Thyroid gland (tissue), 4 donors: ENCODE results near the gene NKX2-3. TPM values are rescaled to one million over a fixed set of nuclear protein-coding genes. Genes with fewer than 3 reads are reported as not detected.

ENCODE experiments used
- DNase-seq, 2 donors: peaks; one replicate each; pipeline ENCODE4 v3.0.0-alpha.2; 2019
- H3K27ac ChIP-seq, 3 donors: fragments of 200-600 bp; sonication (generic); 1 replicate in 2 of 3; 2 replicates in 1 of 3; pipeline ENCODE4 v1.5.1; 2016 to 2019; ENCODE audit warnings: mild to moderate bottlenecking in 1 of 3, moderate library complexity in 1 of 3
- H3K27me3 ChIP-seq: fragments of 200-600 bp; sonication (generic); one replicate; pipeline ENCODE4 v1.5.1; 2019
- H3K36me3 ChIP-seq, 2 donors: fragments of 200-600 bp; sonication (generic); one replicate each; pipeline ENCODE4 v1.5.1; 2016 to 2019
- H3K4me1 ChIP-seq, 2 donors: fragments of 200-600 bp; sonication (generic); one replicate each; pipeline ENCODE4 v1.5.1; 2017 to 2019
- H3K4me3 ChIP-seq, 3 donors: fragments of 200-600 bp; sonication (generic); replicated peaks in 1 of 3; 1 replicate in 2 of 3; 2 replicates in 1 of 3; pipeline ENCODE4 v1.5.1; 2016; ENCODE audit warnings: mild to moderate bottlenecking in 1 of 3
- H3K9me3 ChIP-seq: fragments of 200-600 bp; sonication (generic); one replicate; pipeline ENCODE4 v1.5.1; 2017
- POLR2A ChIP-seq, 2 donors: fragments of 450-650 bp; IDR thresholded peaks; one replicate each; pipeline ENCODE4 v1.6.1; 2017; ENCODE audit warnings: antibody characterized with exemption in 2 of 2, mild to moderate bottlenecking in 2 of 2, moderate library complexity in 1 of 2
- WGBS, 2 donors: methylation state at CpG; one replicate each; pipeline ENCODE4 v1.1.5; 2017; 5-methylcytosine and 5-hydroxymethylcytosine counted together
- intact Hi-C: fragments of 100-400 bp; cut with DNase I; formaldehyde crosslinking; loops from one replicate; pipeline ENCODE4 v1.15.1; 2023
- total RNA-seq, 4 donors: library from RNA; depleted of rRNA; stranded (reverse); fragments of >200 nt; gene quantifications; one replicate each; pipeline ENCODE4 v1.2.3, GENCODE V29; 2016
- TF ChIP-seq, protein P1 (sequence below), 6 experiments: fragments of 200-600 bp in 3 of 6; fragments of 450-650 bp in 3 of 6; sonication (generic) in 3 of 6; IDR thresholded peaks; one replicate each; pipeline ENCODE4 v1.5.1; 2016 to 2019; ENCODE audit warnings: antibody characterized with exemption in 6 of 6, mild to moderate bottlenecking in 2 of 6, inconsistent platforms in 1 of 6, moderate library complexity in 1 of 6

The NKX2-3 gene
- total RNA-seq, 4 donors from 2014 or later: 3.3 TPM; not detected in 3

- DNase-seq: peak; percentile 51 to 68
- intact Hi-C loops: no loop called here
- H3K36me3 ChIP-seq: no peaks in the 10 kb centered on the region
- no peaks in the 10 kb centered on the region for H3K9me3 ChIP-seq
- H3K27ac ChIP-seq: no peak overlapping the region
- H3K4me1 ChIP-seq: peaks cover 10 to 24% of the 10 kb centered on the region in 2 donors
- TF ChIP-seq POLR2A (IDR thresholded peaks at IDR 0.05): no peak
- TF ChIP-seq, protein P1, sequence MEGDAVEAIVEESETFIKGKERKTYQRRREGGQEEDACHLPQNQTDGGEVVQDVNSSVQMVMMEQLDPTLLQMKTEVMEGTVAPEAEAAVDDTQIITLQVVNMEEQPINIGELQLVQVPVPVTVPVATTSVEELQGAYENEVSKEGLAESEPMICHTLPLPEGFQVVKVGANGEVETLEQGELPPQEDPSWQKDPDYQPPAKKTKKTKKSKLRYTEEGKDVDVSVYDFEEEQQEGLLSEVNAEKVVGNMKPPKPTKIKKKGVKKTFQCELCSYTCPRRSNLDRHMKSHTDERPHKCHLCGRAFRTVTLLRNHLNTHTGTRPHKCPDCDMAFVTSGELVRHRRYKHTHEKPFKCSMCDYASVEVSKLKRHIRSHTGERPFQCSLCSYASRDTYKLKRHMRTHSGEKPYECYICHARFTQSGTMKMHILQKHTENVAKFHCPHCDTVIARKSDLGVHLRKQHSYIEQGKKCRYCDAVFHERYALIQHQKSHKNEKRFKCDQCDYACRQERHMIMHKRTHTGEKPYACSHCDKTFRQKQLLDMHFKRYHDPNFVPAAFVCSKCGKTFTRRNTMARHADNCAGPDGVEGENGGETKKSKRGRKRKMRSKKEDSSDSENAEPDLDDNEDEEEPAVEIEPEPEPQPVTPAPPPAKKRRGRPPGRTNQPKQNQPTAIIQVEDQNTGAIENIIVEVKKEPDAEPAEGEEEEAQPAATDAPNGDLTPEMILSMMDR (IDR thresholded peaks at IDR 0.05): peak in 1 of 6 experiments; percentile 15
- H3K4me3 ChIP-seq: peak overlapping the region in 1 of 3 donors; percentile 10
- peaks cover 34% of the 10 kb centered on the region for H3K27me3 ChIP-seq
- 8 to 12% methylated on average over 9 to 15 of the region's 49 CpGs for WGBS, 2 donors
These were observed 8.2 kb downstream of the NKX2-3 start for GRCh38 chr10:99540657-99541531.

DNA sequence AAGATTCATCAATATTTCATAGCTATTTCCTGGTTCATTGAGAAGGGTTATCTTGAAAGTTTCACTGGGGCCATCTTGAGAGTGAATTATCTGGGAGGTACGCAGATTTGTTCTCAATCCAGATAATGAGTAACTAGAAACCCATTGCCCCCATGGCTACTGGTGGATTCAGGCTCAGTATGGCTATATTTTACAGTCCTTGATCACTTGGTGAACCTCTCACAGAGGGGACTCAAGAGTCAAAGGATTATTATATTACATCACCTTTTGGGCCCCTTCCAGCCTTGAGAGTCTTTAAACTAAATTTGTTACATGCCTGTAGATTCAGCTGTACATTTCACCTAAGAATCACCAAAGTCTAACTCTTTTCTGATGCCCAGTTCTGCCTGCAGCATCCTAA is 11.6 kb downstream of the NKX2-3 start:
- intact Hi-C loops: no loop called here
- TF ChIP-seq, protein P1 (IDR thresholded peaks at IDR 0.05): no peak
- TF ChIP-seq POLR2A (IDR thresholded peaks at IDR 0.05): no peak
- no peaks in the 10 kb centered on the region for H3K36me3 ChIP-seq
- DNase-seq: no peak
- H3K4me1 ChIP-seq: peaks cover 3 to 11% of the 10 kb centered on the region in 2 donors
- WGBS, 2 donors: 84 to 86% methylated on average over 1 of the region's 1 CpG
- H3K9me3 ChIP-seq: no peaks in the 10 kb centered on the region
- H3K27me3 ChIP-seq: peaks cover 17% of the 10 kb centered on the region
- H3K4me3 ChIP-seq: no peak overlapping the region
- no peak overlapping the region for H3K27ac ChIP-seq

- Histone ChIP-seq H3K4me1 (no peaks in the 10 kb centered on the region), H3K27me3 (no peaks in the 10 kb centered on the region), H3K27ac (no peak overlapping the region), H3K4me3 (no peak overlapping the region), H3K36me3 (no peaks in the 10 kb centered on the region), H3K9me3 (no peaks in the 10 kb centered on the region)
- TF ChIP-seq, protein P1 (IDR thresholded peaks at IDR 0.05): peak in 1 of 6 experiments; percentile 13
- no peak for TF ChIP-seq POLR2A (IDR thresholded peaks at IDR 0.05)
- WGBS, 2 donors: 69 to 71% methylated on average over 2 of the region's 2 CpGs
- no peak for DNase-seq
- intact Hi-C loops: no loop called here
These were observed 15.3 kb downstream of the NKX2-3 start for GRCh38 chr10:99548041-99548530.

DNA sequence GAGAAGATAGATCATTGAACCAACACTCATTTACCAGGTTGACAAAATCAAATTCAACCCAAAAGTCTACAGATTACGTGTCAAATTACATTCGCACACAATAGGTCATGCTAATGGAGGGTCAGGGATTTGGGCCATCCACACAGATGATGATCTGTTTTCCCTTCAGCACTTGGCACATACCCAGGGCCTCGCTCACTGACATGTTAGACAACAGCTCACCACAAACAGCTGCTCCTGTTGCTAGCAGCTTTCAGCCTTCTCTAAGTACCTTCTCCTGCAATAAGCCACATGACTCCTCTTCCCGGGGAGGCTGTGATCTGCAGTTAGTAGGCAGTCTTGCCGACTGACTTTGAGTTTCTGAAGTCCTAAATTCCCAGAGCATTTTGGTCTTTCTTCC is 18.4 kb downstream of the NKX2-3 start:
- H3K27ac ChIP-seq: no peak overlapping the region
- no peak for DNase-seq
- H3K9me3 ChIP-seq: no peaks in the 10 kb centered on the region
- H3K4me3 ChIP-seq: no peak overlapping the region
- H3K4me1 ChIP-seq: no peaks in the 10 kb centered on the region
- H3K27me3 ChIP-seq: no peaks in the 10 kb centered on the region
- 33 to 35% methylated on average over 5 of the region's 5 CpGs for WGBS, 2 donors
- TF ChIP-seq POLR2A (IDR thresholded peaks at IDR 0.05): no peak
- TF ChIP-seq, protein P1 (IDR thresholded peaks at IDR 0.05): no peak
- intact Hi-C loops: no loop called here
- H3K36me3 ChIP-seq: no peaks in the 10 kb centered on the region

GRCh38 chr10:99551616-99552015 is 18.9 kb downstream of the NKX2-3 start:
- no peak overlapping the region for H3K27ac ChIP-seq
- no peaks in the 10 kb centered on the region for H3K4me1 ChIP-seq
- intact Hi-C loops: no loop called here
- TF ChIP-seq, protein P1 (IDR thresholded peaks at IDR 0.05): no peak
- TF ChIP-seq POLR2A (IDR thresholded peaks at IDR 0.05): no peak
- H3K36me3 ChIP-seq: no peaks in the 10 kb centered on the region
- WGBS, 2 donors: 15 to 17% methylated on average over 3 of the region's 3 CpGs
- H3K4me3 ChIP-seq: no peak overlapping the region
- H3K27me3 ChIP-seq: no peaks in the 10 kb centered on the region
- H3K9me3 ChIP-seq: no peaks in the 10 kb centered on the region
- DNase-seq: no peak
